GM12872 (cell line): ENCODE data around the gene PLCH2.
A peak's percentile ranks its signal among the peaks of the same experiment; 100 is the strongest.

Source experiments
- CTCF ChIP-seq: IDR thresholded peaks from 3 replicates; pipeline ENCODE4 v1.5.1; 2011; ENCODE audit warnings: low read depth, mild to moderate bottlenecking, low read length, moderate library complexity; ENCODE audit not compliant: insufficient read depth

PLCH2 gene

GRCh38 chr1:2546515-2547209 lies 70.6 kb downstream of the PLCH2 start:
- no peak for TF ChIP-seq CTCF

GRCh38 chr1:2547210-2548067 lies 71.3 kb downstream of the PLCH2 start:
- TF ChIP-seq CTCF: no peak

GRCh38 chr1:2548068-2548589 lies 72.0 kb downstream of the PLCH2 start:
- TF ChIP-seq CTCF: peak; percentile 94

- no peak for TF ChIP-seq CTCF
Measured at GRCh38 chr1:2552189-2552588, 76.1 kb downstream of the PLCH2 start.

GRCh38 chr1:2553871-2554620 lies 78.0 kb downstream of the PLCH2 start:
- no peak for TF ChIP-seq CTCF

- TF ChIP-seq CTCF: peak; percentile 83
Measured at GRCh38 chr1:2554621-2555387, 78.7 kb downstream of the PLCH2 start.
